HepG2 (cell line): Measurements from ENCODE around the gene DNMT3A.

Experiments used
- ASH2L ChIP-seq: fragments of 300-600, 200-600 bp; sonication (generic); IDR thresholded peaks from 2 replicates; pipeline ENCODE4 v1.7.0; 2017; ENCODE audit warnings: low read depth, mild to moderate bottlenecking, moderate library complexity, mixed read lengths, low read length; ENCODE audit not compliant: insufficient read length
- CEBPB ChIP-seq: IDR thresholded peaks from 2 replicates; pipeline ENCODE4 v1.6.1; 2011; ENCODE audit warnings: low read depth, low read length, improper control_type of control experiment, borderline replicate concordance
- CTCF ChIP-seq: sonication (generic); formaldehyde crosslinking; IDR thresholded peaks from 2 replicates; pipeline ENCODE4 v1.5.0; 2020; ENCODE audit warnings: mild to moderate bottlenecking, missing genetic modification reagents, moderate library complexity
- NPAS2 ChIP-seq: sonication (generic); formaldehyde crosslinking; IDR thresholded peaks from 2 replicates; pipeline ENCODE4 v1.8.0; 2022; ENCODE audit warnings: mild to moderate bottlenecking, missing genetic modification reagents, borderline replicate concordance
- REL ChIP-seq: sonication (generic); formaldehyde crosslinking; conservative IDR thresholded peaks from 2 replicates; pipeline ENCODE4 v1.8.0; 2022; ENCODE audit warnings: mild to moderate bottlenecking, missing genetic modification reagents, moderate library complexity
- SOX6 ChIP-seq, 2 experiments: fragments of 450-650 bp in 1 of 2; sonication (generic) in 1 of 2; formaldehyde crosslinking in 1 of 2; IDR thresholded peaks; 2 replicates each; pipeline versions ENCODE4 v1.4.0 to v1.6.1; 2017 to 2020; ENCODE audit warnings: antibody characterized with exemption in 1 of 2, mild to moderate bottlenecking in 1 of 2, missing genetic modification reagents in 1 of 2
- UBTF ChIP-seq: sonication (generic); formaldehyde crosslinking; IDR thresholded peaks from 2 replicates; pipeline ENCODE4 v1.4.0; 2020; ENCODE audit warnings: mild to moderate bottlenecking, missing genetic modification reagents
- YY1 ChIP-seq: IDR thresholded peaks from 2 replicates; pipeline ENCODE4 v1.6.1; 2011; ENCODE audit warnings: low read length, low read depth, moderate library complexity, mild to moderate bottlenecking; ENCODE audit not compliant: insufficient read depth, insufficient replicate concordance
- ZBTB7B ChIP-seq: sonication (generic); formaldehyde crosslinking; IDR thresholded peaks from 2 replicates; pipeline ENCODE4 v1.4.0; 2020; ENCODE audit warnings: missing genetic modification reagents
- ZNF337 ChIP-seq: sonication (generic); formaldehyde crosslinking; IDR thresholded peaks from 2 replicates; pipeline ENCODE4 v1.5.1; 2020; ENCODE audit warnings: missing genetic modification reagents, low read depth, mild to moderate bottlenecking, borderline replicate concordance
- ZNF607 ChIP-seq: sonication (generic); formaldehyde crosslinking; IDR thresholded peaks from 2 replicates; pipeline ENCODE4 v1.5.1; 2020; ENCODE audit warnings: missing genetic modification reagents, mild to moderate bottlenecking, borderline replicate concordance
- TF ChIP-seq, protein P1 (sequence below): sonication (generic); formaldehyde crosslinking; IDR thresholded peaks from 2 replicates; pipeline ENCODE4 v1.4.0; 2020; ENCODE audit warnings: mild to moderate bottlenecking, missing genetic modification reagents
- TF ChIP-seq, protein P2 (sequence below), 2 experiments: fragments of 450-650 bp in 1 of 2; sonication (generic) in 1 of 2; formaldehyde crosslinking; IDR thresholded peaks; 2 replicates each; pipeline versions ENCODE4 v1.5.0 to v1.8.0; 2020 to 2022; ENCODE audit warnings: mild to moderate bottlenecking in 1 of 2, missing genetic modification reagents in 1 of 2
- TF ChIP-seq, protein P3 (sequence below): sonication (generic); formaldehyde crosslinking; IDR thresholded peaks from 2 replicates; pipeline ENCODE4 v1.9.0; 2021; ENCODE audit warnings: missing genetic modification reagents, borderline replicate concordance

- TF ChIP-seq CTCF (no peak), ZNF607 (CRISPR knock-in tag) (no peak), CEBPB (no peak), SOX6 (IDR thresholded peaks at IDR 0.05) (no peak), SOX6 (CRISPR knock-in tag; IDR thresholded peaks at IDR 0.05) (no peak), UBTF (CRISPR knock-in tag) (no peak), ASH2L (no peak), NPAS2 (no peak), YY1 (no peak), REL (no peak), ZNF337 (CRISPR knock-in tag) (no peak), ZBTB7B (no peak)
- TF ChIP-seq, protein P1, sequence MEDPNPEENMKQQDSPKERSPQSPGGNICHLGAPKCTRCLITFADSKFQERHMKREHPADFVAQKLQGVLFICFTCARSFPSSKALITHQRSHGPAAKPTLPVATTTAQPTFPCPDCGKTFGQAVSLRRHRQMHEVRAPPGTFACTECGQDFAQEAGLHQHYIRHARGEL (CRISPR knock-in tag): no peak
- TF ChIP-seq, protein P2, sequence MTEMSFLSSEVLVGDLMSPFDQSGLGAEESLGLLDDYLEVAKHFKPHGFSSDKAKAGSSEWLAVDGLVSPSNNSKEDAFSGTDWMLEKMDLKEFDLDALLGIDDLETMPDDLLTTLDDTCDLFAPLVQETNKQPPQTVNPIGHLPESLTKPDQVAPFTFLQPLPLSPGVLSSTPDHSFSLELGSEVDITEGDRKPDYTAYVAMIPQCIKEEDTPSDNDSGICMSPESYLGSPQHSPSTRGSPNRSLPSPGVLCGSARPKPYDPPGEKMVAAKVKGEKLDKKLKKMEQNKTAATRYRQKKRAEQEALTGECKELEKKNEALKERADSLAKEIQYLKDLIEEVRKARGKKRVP (CRISPR knock-in tag; IDR thresholded peaks at IDR 0.05): no peak
- TF ChIP-seq, protein P3, sequence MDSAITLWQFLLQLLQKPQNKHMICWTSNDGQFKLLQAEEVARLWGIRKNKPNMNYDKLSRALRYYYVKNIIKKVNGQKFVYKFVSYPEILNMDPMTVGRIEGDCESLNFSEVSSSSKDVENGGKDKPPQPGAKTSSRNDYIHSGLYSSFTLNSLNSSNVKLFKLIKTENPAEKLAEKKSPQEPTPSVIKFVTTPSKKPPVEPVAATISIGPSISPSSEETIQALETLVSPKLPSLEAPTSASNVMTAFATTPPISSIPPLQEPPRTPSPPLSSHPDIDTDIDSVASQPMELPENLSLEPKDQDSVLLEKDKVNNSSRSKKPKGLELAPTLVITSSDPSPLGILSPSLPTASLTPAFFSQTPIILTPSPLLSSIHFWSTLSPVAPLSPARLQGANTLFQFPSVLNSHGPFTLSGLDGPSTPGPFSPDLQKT (CRISPR knock-in tag): no peak
Measured at GRCh38 chr2:25295621-25296020, 46.1 kb downstream of the DNMT3A start.
